Tibial nerve (tissue), 4 donors: Measurements from ENCODE around the gene RAB3IL1. TPM values are rescaled to one million over a fixed set of nuclear protein-coding genes. Genes with fewer than 3 reads are reported as not detected.

Experiments used
- DNase-seq, 2 donors: peaks; one replicate each; pipeline ENCODE4 v3.0.0-alpha.2; 2019; ENCODE audit warnings: low spot score in 2 of 2
- H3K27ac ChIP-seq, 4 donors: fragments of 200-600 bp; sonication (generic) in 3 of 4; one replicate each; pipeline ENCODE4 v1.5.1; 2017 to 2019; ENCODE audit warnings: mild to moderate bottlenecking in 1 of 4
- H3K27me3 ChIP-seq, 2 donors: fragments of 200-600 bp; sonication (generic) in 1 of 2; one replicate each; pipeline versions ENCODE4 v1.5.1 to v1.6.0; 2017 to 2019
- H3K36me3 ChIP-seq, 3 donors: fragments of 200-600 bp; sonication (generic); one replicate each; pipeline ENCODE4 v1.5.1; 2018 to 2019
- H3K4me1 ChIP-seq, 4 donors: fragments of 200-600 bp; sonication (generic) in 3 of 4; one replicate each; pipeline ENCODE4 v1.5.1; 2017 to 2019
- H3K4me3 ChIP-seq, 4 donors: fragments of 200-600 bp; sonication (generic) in 3 of 4; one replicate each; pipeline ENCODE4 v1.5.1; 2017 to 2019; ENCODE audit warnings: mild to moderate bottlenecking in 1 of 4, moderate library complexity in 1 of 4
- H3K9me3 ChIP-seq, 4 donors: fragments of 200-600 bp; sonication (generic) in 3 of 4; one replicate each; pipeline ENCODE4 v1.5.1; 2017 to 2019
- EP300 ChIP-seq, 2 donors: sonication (generic); formaldehyde crosslinking; IDR thresholded peaks; one replicate each; pipeline ENCODE4 v1.6.1; 2017; ENCODE audit warnings: antibody characterized with exemption in 2 of 2, mild to moderate bottlenecking in 1 of 2
- POLR2A ChIP-seq, 2 donors: fragments of 450-650 bp; IDR thresholded peaks; one replicate each; pipeline ENCODE4 v1.6.1; 2017; ENCODE audit warnings: antibody characterized with exemption in 2 of 2, mild to moderate bottlenecking in 2 of 2, moderate library complexity in 2 of 2
- WGBS, 2 donors: methylation state at CpG; one replicate each; pipeline ENCODE4 v1.1.5; 2018; 5-methylcytosine and 5-hydroxymethylcytosine counted together
- small RNA-seq: library from RNA; depleted of rRNA; stranded (forward); fragments of <200 nt; gene quantifications from one replicate; pipeline ENCODE3, GENCODE V24; 2016
- total RNA-seq, 4 donors: library from RNA; depleted of rRNA; stranded (reverse); fragments of >200 nt; gene quantifications; one replicate each; pipeline ENCODE4 v1.1.0, GENCODE V29; 2016
- TF ChIP-seq, protein P1 (sequence below), 5 experiments: fragments of 200-600 bp in 3 of 5; fragments of 450-650 bp in 2 of 5; sonication (generic) in 3 of 5; IDR thresholded peaks; one replicate each; pipeline ENCODE4 v1.5.1; 2016 to 2019; ENCODE audit warnings: antibody characterized with exemption in 5 of 5, mild to moderate bottlenecking in 3 of 5, moderate library complexity in 2 of 5

RAB3IL1 gene
- total RNA-seq, 4 donors from 2014 or later: 58.8 to 127 (median 71.1) TPM

DNA sequence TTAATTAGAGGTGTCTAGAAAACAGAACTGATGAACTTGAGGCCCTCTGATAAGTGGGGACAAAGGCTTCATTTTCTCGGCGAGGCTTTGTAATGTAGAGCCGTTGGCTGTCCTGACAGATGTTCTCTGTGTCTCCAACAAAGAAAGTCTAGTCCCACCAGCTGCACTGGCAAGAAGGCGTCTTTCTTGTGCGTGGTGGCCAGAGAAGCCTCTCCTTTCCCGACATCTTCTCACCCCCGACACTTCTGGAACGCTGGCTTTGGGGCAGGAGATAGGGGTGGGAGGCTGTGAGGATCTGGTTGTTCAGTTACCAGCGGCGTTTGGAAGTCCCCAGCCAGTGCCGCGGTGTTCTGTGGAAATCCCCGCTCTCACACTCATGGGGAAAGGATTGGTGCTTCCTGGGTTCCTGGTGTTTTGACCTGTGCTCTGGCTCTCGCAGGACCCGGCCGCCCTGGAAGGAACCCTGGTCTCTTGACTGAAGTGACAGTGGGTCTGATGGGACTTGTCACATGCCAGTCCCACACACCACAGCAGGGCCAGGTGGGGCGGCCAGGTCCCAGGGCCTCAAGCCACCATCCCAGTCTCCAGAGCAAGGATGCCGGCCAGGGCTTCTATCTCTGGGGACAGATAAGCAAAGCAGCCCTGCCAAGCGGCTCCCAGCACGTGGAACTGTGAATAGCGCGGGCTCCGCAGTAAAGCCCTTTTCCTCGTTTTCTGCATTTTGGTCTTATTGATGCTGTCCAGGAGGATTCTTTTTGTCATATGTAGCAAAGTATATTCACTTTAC lies 66.1 kb downstream of the RAB3IL1 start:
- no peak for DNase-seq
- Histone ChIP-seq H3K4me1 (peaks cover 0 to 53% (median 20%) of the 10 kb centered on the region in 4 donors), H3K27ac (peak overlapping the region; percentile 3 to 84 (median 72)), H3K9me3 (no peaks in the 10 kb centered on the region), H3K27me3 (no peaks in the 10 kb centered on the region), H3K36me3 (peaks cover 0 to 48% (median 0%) of the 10 kb centered on the region in 3 donors), H3K4me3 (no peak overlapping the region)
- WGBS, 2 donors: 59 to 63% methylated on average over 14 to 24 of the region's 24 CpGs
- TF ChIP-seq, protein P1, sequence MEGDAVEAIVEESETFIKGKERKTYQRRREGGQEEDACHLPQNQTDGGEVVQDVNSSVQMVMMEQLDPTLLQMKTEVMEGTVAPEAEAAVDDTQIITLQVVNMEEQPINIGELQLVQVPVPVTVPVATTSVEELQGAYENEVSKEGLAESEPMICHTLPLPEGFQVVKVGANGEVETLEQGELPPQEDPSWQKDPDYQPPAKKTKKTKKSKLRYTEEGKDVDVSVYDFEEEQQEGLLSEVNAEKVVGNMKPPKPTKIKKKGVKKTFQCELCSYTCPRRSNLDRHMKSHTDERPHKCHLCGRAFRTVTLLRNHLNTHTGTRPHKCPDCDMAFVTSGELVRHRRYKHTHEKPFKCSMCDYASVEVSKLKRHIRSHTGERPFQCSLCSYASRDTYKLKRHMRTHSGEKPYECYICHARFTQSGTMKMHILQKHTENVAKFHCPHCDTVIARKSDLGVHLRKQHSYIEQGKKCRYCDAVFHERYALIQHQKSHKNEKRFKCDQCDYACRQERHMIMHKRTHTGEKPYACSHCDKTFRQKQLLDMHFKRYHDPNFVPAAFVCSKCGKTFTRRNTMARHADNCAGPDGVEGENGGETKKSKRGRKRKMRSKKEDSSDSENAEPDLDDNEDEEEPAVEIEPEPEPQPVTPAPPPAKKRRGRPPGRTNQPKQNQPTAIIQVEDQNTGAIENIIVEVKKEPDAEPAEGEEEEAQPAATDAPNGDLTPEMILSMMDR (IDR thresholded peaks at IDR 0.05): no peak
- TF ChIP-seq EP300 (IDR thresholded peaks at IDR 0.05): no peak
- no peak for TF ChIP-seq POLR2A (IDR thresholded peaks at IDR 0.05)

DNA sequence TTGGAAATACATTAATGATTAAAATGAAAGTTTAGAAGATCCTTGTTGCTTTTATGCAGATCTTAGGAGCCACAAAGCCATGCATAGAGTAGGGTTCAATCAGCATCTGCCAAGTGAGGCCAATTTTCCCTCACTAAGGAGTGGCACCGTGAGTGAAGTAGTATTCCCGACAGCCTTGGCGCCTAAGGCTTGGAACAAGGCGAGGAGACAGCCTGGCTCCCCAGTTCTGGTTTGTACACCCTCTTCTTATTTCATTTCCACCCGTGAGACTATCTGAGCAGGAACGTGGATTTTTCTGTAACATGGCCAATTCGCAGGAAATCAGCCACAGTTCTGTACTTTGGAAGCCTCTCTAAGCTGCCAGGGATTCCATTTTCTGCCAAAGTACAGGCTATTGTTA lies 66.7 kb downstream of the RAB3IL1 start:
- TF ChIP-seq EP300 (IDR thresholded peaks at IDR 0.05) (no peak), POLR2A (IDR thresholded peaks at IDR 0.05) (no peak)
- TF ChIP-seq, protein P1 (IDR thresholded peaks at IDR 0.05): no peak
- no peak for DNase-seq
- Histone ChIP-seq H3K4me3 (no peak overlapping the region), H3K27ac (peak overlapping the region; percentile 3 to 84 (median 72)), H3K36me3 (peaks cover 0 to 48% (median 0%) of the 10 kb centered on the region in 3 donors), H3K4me1 (peaks cover 0 to 55% (median 21%) of the 10 kb centered on the region in 4 donors), H3K9me3 (no peaks in the 10 kb centered on the region), H3K27me3 (no peaks in the 10 kb centered on the region)
- 37 to 39% methylated on average over 7 of the region's 7 CpGs for WGBS, 2 donors

DNA sequence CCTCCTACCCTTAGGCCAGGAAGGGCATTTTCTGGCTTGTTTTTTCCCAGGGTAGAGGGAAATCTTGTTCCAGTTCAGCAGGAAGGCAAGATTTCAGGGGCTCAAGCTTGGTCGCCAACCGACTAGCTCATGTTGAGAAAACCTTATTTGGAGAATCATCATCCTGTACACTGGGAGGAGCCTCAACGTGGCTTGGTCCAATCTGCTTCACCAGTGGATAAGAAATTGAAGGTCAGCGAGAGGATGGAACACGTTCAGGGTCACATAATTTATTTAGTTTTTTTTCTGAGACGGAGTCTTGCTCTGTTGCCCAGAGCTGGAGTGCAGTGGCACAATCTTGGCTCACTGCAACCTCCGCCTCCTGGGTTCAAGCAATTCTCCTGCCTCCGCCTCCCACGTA lies 68.7 kb downstream of the RAB3IL1 start:
- 87 to 88% methylated on average over 9 of the region's 9 CpGs for WGBS, 2 donors
- TF ChIP-seq EP300 (IDR thresholded peaks at IDR 0.05) (no peak), POLR2A (IDR thresholded peaks at IDR 0.05) (no peak)
- TF ChIP-seq, protein P1 (IDR thresholded peaks at IDR 0.05): no peak
- Histone ChIP-seq H3K36me3 (peaks cover 0 to 54% (median 0%) of the 10 kb centered on the region in 3 donors), H3K9me3 (no peaks in the 10 kb centered on the region), H3K4me1 (peaks cover 0 to 43% (median 14%) of the 10 kb centered on the region in 4 donors), H3K27ac (no peak overlapping the region), H3K27me3 (no peaks in the 10 kb centered on the region), H3K4me3 (no peak overlapping the region)
- no peak for DNase-seq

DNA sequence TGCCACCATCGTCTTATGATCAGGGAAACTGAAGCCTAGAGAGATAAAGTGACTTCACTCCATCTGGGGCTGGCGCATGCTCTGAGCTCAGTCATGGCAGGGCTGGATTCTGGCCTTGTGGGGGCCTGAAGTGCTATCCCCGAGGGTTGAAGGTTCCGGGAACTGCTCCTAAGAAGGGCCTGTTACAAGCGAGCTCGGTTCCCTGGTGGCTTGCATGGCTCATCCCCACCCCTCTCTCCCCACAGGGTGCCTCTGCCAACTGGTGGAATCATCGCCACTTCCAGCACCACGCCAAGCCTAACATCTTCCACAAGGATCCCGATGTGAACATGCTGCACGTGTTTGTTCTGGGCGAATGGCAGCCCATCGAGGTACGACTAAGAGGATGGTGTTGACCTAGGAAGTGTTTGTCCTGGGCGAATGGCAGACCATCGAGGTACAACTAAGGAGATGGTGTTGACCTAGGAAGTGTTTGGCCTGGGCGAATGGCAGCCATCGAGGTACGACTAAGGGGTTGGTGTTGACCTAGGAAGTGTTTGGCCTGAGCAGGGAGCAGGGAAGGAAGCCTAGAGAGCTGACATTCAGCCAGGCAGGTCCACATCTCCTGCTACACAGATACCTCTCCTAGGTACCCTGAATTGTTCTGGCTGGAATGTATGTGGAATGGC lies 69.3 kb downstream of the RAB3IL1 start:
- peaks cover 0 to 59% (median 0%) of the 10 kb centered on the region in 3 donors for H3K36me3 ChIP-seq
- WGBS, 2 donors: 93 to 95% methylated on average over 15 to 18 of the region's 18 CpGs
- H3K27me3 ChIP-seq: no peaks in the 10 kb centered on the region

More for the DNA sequence above, 69.3 kb downstream of the RAB3IL1 start:
- H3K9me3 ChIP-seq: no peaks in the 10 kb centered on the region
- H3K4me3 ChIP-seq: no peak overlapping the region
- TF ChIP-seq, protein P1 (IDR thresholded peaks at IDR 0.05): no peak
- no peak for TF ChIP-seq POLR2A (IDR thresholded peaks at IDR 0.05)
- no peak for TF ChIP-seq EP300 (IDR thresholded peaks at IDR 0.05)
- H3K27ac ChIP-seq: no peak overlapping the region
- peaks cover 0 to 39% (median 11%) of the 10 kb centered on the region in 4 donors for H3K4me1 ChIP-seq
- no peak for DNase-seq

Small RNA genes within 50 kb of the gene (small RNA-seq; reads per million reads assigned to genes)
- gene MIR6746 (not detected), gene RNU6-1243P (not detected)

Other genes starting within 250 kb of the RAB3IL1 start
- 1 to 10 TPM; 1.1 to 5.4 (median 3.0) TPM for gene DAGLA, start 237.2 kb downstream of the RAB3IL1 start, total RNA-seq
- gene MYRF, start 164.9 kb downstream of the RAB3IL1 start, total RNA-seq: 1 to 10 TPM; 1.0 to 7.5 (median 2.1) TPM
- 10 to 100 TPM; 21.9 to 56.7 (median 45.2) TPM for gene TMEM258, start 125.0 kb downstream of the RAB3IL1 start, total RNA-seq
- gene FEN1, start 124.7 kb downstream of the RAB3IL1 start, total RNA-seq: 10 to 100 TPM in 1 of 4 donors, 1 to 10 TPM in 3; 4.5 to 11.0 (median 4.6) TPM
- gene FADS1, start 100.6 kb downstream of the RAB3IL1 start, total RNA-seq: 10 to 100 TPM; 33.7 to 61.6 (median 47.0) TPM
- gene FADS2, start 89.3 kb downstream of the RAB3IL1 start, total RNA-seq: 10 to 100 TPM; 17.4 to 59.2 (median 32.7) TPM
- 100 to 1,000 TPM; 135 to 327 (median 205) TPM for gene FADS3, start 26.0 kb downstream of the RAB3IL1 start, total RNA-seq
- 10 to 100 TPM; 33.2 to 53.2 (median 45.7) TPM for gene BEST1, start 32.8 kb upstream of the RAB3IL1 start, total RNA-seq
- gene FTH1, start 50.1 kb upstream of the RAB3IL1 start, total RNA-seq: 1,000 to 10,000 TPM; 3,872 to 5,003 (median 4,779) TPM
- 10 to 100 TPM in 2 of 4 donors, 1 to 10 TPM in 2; 7.7 to 28.8 (median 13.0) TPM for gene INCENP, start 206.4 kb upstream of the RAB3IL1 start, total RNA-seq